HG03442 (cell line): ENCODE measurements around the gene FBN1.
A peak's percentile ranks its signal among the peaks of the same experiment; 100 is the strongest.

Experiments
- ATAC-seq: cut with Tn5 transposase; IDR thresholded peaks from one replicate; pipeline ENCODE4 v1.9.1; 2021; ENCODE audit warnings: mild to moderate bottlenecking, moderate library complexity; ENCODE audit not compliant: unreplicated experiment

Gene FBN1

GRCh38 chr15:48409623-48410022 lies 235.9 kb downstream of the FBN1 start:
- ATAC-seq: no peak

GRCh38 chr15:48408327-48408726 lies 237.2 kb downstream of the FBN1 start:
- ATAC-seq: no peak

GRCh38 chr15:48407646-48408045 lies 237.9 kb downstream of the FBN1 start:
- ATAC-seq: no peak

- ATAC-seq: no peak
Measured at GRCh38 chr15:48406911-48407310, 238.6 kb downstream of the FBN1 start.

- no peak for ATAC-seq
Measured at GRCh38 chr15:48406266-48406891, 239.1 kb downstream of the FBN1 start.

- peak; percentile 55 for ATAC-seq
Measured at GRCh38 chr15:48402427-48403177, 242.9 kb downstream of the FBN1 start.

- ATAC-seq: no peak
Measured at GRCh38 chr15:48400086-48400485, 245.4 kb downstream of the FBN1 start.

GRCh38 chr15:48397841-48398240 lies 247.7 kb downstream of the FBN1 start:
- ATAC-seq: no peak

- ATAC-seq: no peak
Measured at GRCh38 chr15:48396020-48396419, 249.5 kb downstream of the FBN1 start.

- ATAC-seq: no peak
Measured at GRCh38 chr15:48395521-48396011, 249.9 kb downstream of the FBN1 start.

GRCh38 chr15:48394970-48395369 lies 250.5 kb downstream of the FBN1 start:
- no peak for ATAC-seq

GRCh38 chr15:48393645-48394506 lies 251.6 kb downstream of the FBN1 start:
- no peak for ATAC-seq

GRCh38 chr15:48392356-48392755 lies 253.2 kb downstream of the FBN1 start:
- ATAC-seq: no peak

- no peak for ATAC-seq
Measured at GRCh38 chr15:48391950-48392349, 253.6 kb downstream of the FBN1 start.

GRCh38 chr15:48389691-48390143 lies 255.8 kb downstream of the FBN1 start:
- ATAC-seq: no peak

GRCh38 chr15:48388910-48389309 lies 256.6 kb downstream of the FBN1 start:
- ATAC-seq: no peak

GRCh38 chr15:48388016-48388851 lies 257.3 kb downstream of the FBN1 start:
- no peak for ATAC-seq

GRCh38 chr15:48385031-48385830 lies 260.3 kb downstream of the FBN1 start:
- no peak for ATAC-seq

GRCh38 chr15:48384616-48385015 lies 260.9 kb downstream of the FBN1 start:
- ATAC-seq: no peak

- no peak for ATAC-seq
Measured at GRCh38 chr15:48383031-48383430, 262.5 kb downstream of the FBN1 start.
